ENCODE results near the gene TBC1D10A.
"Not testable (repeated sequence)": the region's sequence is repeated elsewhere in the genome, so short reads cannot be mapped to it uniquely, and the experiment has no call there.

Gene TBC1D10A

GRCh38 chr22:30338802-30339201 is 12.1 kb upstream of the TBC1D10A start:
- no peaks in the 10 kb centered on the region for H3K9me3 ChIP-seq (ENCODE audit: control insufficient read depth, insufficient read depth, low read depth, low read length)
- POLR2A ChIA-PET: interaction anchor here (0.8 to 1.2 kb wide), 2 partner anchors 12 to 18 kb away, joined by 3 to 5 read pairs; partner anchors contain the start of genes CCDC157, SF3A1 and TBC1D10A
- no peak overlapping the region for H3K27ac ChIP-seq (ENCODE audit: extremely low read depth, low read depth, low read length)
- TF ChIP-seq GLI4 (tag by site-specific recombination; IDR thresholded peaks at IDR 0.05) (no peak), ZNF776 (tag by site-specific recombination; IDR thresholded peaks at IDR 0.05; ENCODE audit: borderline replicate concordance) (no peak), ZNF626 (tag by site-specific recombination; IDR thresholded peaks at IDR 0.05) (no peak), ZSCAN23 (tag by site-specific recombination; IDR thresholded peaks at IDR 0.05) (no peak)
- H3K4me3 ChIP-seq (ENCODE audit: low read depth, low read length): no peak overlapping the region
- H3K4me1 ChIP-seq (ENCODE audit: control insufficient read depth, insufficient read depth, low read length): no peaks in the 10 kb centered on the region
- CTCF ChIA-PET: no interaction called here
- peaks cover 73 to 100% of the 10 kb centered on the region in 2 experiments for H3K36me3 ChIP-seq (ENCODE audit: control insufficient read depth in 2 of 2, insufficient read depth in 1 of 2, low read length in 2 of 2)

- H3K9me3 ChIP-seq (ENCODE audit: control insufficient read depth, insufficient read depth, low read depth, low read length); H3K4me1 ChIP-seq (ENCODE audit: control insufficient read depth, insufficient read depth, low read length); H3K27ac ChIP-seq (ENCODE audit: extremely low read depth, low read depth, low read length); H3K4me3 ChIP-seq (ENCODE audit: low read depth, low read length): not testable (repeated sequence)
- peaks cover 74 to 100% of the 10 kb centered on the region in 2 experiments for H3K36me3 ChIP-seq (ENCODE audit: control insufficient read depth in 2 of 2, insufficient read depth in 1 of 2, low read length in 2 of 2)
- ChIA-PET CTCF (interaction anchor here (1.8 kb wide), 1 partner anchor 50 kb away, joined by 4 read pairs; no protein-coding TSS in a partner anchor), POLR2A (interaction anchor here (0.7 to 1.2 kb wide), 3 partner anchors 11 to 615 kb away, joined by 3 to 5 read pairs (median 3); partner anchors contain the start of genes CCDC157, SF3A1 and TBC1D10A)
Observed at GRCh38 chr22:30338341-30338740, 11.6 kb upstream of the TBC1D10A start.

GRCh38 chr22:30337461-30337778 is 10.7 kb upstream of the TBC1D10A start:
- peaks cover 71 to 100% of the 10 kb centered on the region in 2 experiments for H3K36me3 ChIP-seq (ENCODE audit: control insufficient read depth in 2 of 2, insufficient read depth in 1 of 2, low read length in 2 of 2)

GRCh38 chr22:30336752-30337460 is 10.2 kb upstream of the TBC1D10A start:
- Histone ChIP-seq H3K27ac (ENCODE audit: extremely low read depth, low read depth, low read length) (no peak overlapping the region), H3K9me3 (ENCODE audit: control insufficient read depth, insufficient read depth, low read depth, low read length) (no peaks in the 10 kb centered on the region), H3K4me1 (ENCODE audit: control insufficient read depth, insufficient read depth, low read length) (no peaks in the 10 kb centered on the region), H3K36me3 (ENCODE audit: control insufficient read depth in 2 of 2, insufficient read depth in 1 of 2, low read length in 2 of 2) (peaks cover 66 to 99% of the 10 kb centered on the region in 2 experiments), H3K4me3 (ENCODE audit: low read depth, low read length) (no peak overlapping the region)
- POLR2A ChIA-PET: interaction anchor here (1.6 kb wide), 1 partner anchor 10 kb away, joined by 7 read pairs; the partner anchor contains the start of gene TBC1D10A
- CTCF ChIA-PET: interaction anchor here (0.7 to 1.8 kb wide), 4 partner anchors 10 to 231 kb away, joined by 4 to 6 read pairs (median 4); partner anchors contain the start of gene TBC1D10A
- TF ChIP-seq YY1 (tag by site-specific recombination; IDR thresholded peaks at IDR 0.05): no peak
- no peak for TF ChIP-seq ZNF660 (tag by site-specific recombination; IDR thresholded peaks at IDR 0.05)
- TF ChIP-seq ZNF777 (tag by site-specific recombination; IDR thresholded peaks at IDR 0.05; ENCODE audit: borderline replicate concordance): no peak
- TF ChIP-seq ZIC2 (tag by site-specific recombination; IDR thresholded peaks at IDR 0.05): no peak
- no peak for TF ChIP-seq PRDM2 (tag by site-specific recombination; IDR thresholded peaks at IDR 0.05; ENCODE audit: borderline replicate concordance)
- no peak for TF ChIP-seq ZBTB6 (tag by site-specific recombination; IDR thresholded peaks at IDR 0.05)
- no peak for TF ChIP-seq ZNF664 (tag by site-specific recombination; IDR thresholded peaks at IDR 0.05)
- TF ChIP-seq ZNF549 (tag by site-specific recombination; IDR thresholded peaks at IDR 0.05): no peak
- no peak for TF ChIP-seq ZNF433 (tag by site-specific recombination; IDR thresholded peaks at IDR 0.05; ENCODE audit: low read depth)
- TF ChIP-seq ZNF623 (tag by site-specific recombination; IDR thresholded peaks at IDR 0.05): no peak
- TF ChIP-seq PRDM6 (tag by site-specific recombination; IDR thresholded peaks at IDR 0.05): no peak
- no peak for TF ChIP-seq ZNF416 (tag by site-specific recombination; IDR thresholded peaks at IDR 0.05)

More at GRCh38 chr22:30337461-30337778, 10.7 kb upstream of the TBC1D10A start:
- TF ChIP-seq ZNF561 (tag by site-specific recombination; IDR thresholded peaks at IDR 0.05; ENCODE audit: borderline replicate concordance): no peak
- ChIA-PET CTCF (interaction anchor here (1.2 to 1.8 kb wide), 2 partner anchors 11 to 49 kb away, joined by 4 read pairs; partner anchors contain the start of gene TBC1D10A), POLR2A (no interaction called here)
- Histone ChIP-seq H3K27ac (ENCODE audit: extremely low read depth, low read depth, low read length) (no peak overlapping the region), H3K9me3 (ENCODE audit: control insufficient read depth, insufficient read depth, low read depth, low read length) (no peaks in the 10 kb centered on the region), H3K4me1 (ENCODE audit: control insufficient read depth, insufficient read depth, low read length) (no peaks in the 10 kb centered on the region), H3K4me3 (ENCODE audit: low read depth, low read length) (no peak overlapping the region)
